Parathyroid adenoma (tissue), 2 donors: ENCODE measurements around the gene CDC27.
"Not testable (repeated sequence)": the region's sequence is repeated elsewhere in the genome, so short reads cannot be mapped to it uniquely, and the experiment has no call there.

ENCODE experiments used
- H2AFZ ChIP-seq: fragments of 300-600 bp; sonication (generic); one replicate; pipeline ENCODE4 v1.7.0; 2017; ENCODE audit warnings: antibody characterized with exemption, mild to moderate bottlenecking
- H3K27ac ChIP-seq: fragments of 300-600 bp; sonication (generic); one replicate; pipeline ENCODE4 v1.7.0; 2017
- H3K27me3 ChIP-seq: fragments of 300-600 bp; sonication (generic); one replicate; pipeline ENCODE4 v1.7.0; 2017; ENCODE audit warnings: low read length; ENCODE audit not compliant: control insufficient read depth, insufficient read depth
- H3K36me3 ChIP-seq: fragments of 300-600 bp; sonication (generic); one replicate; pipeline ENCODE4 v1.7.0; 2017; ENCODE audit warnings: low read length; ENCODE audit not compliant: control insufficient read depth, insufficient read depth
- H3K4me1 ChIP-seq: fragments of 300-600 bp; sonication (generic); one replicate; pipeline ENCODE4 v1.7.0; 2017; ENCODE audit warnings: control low read depth
- H3K4me2 ChIP-seq: fragments of 300-600 bp; sonication (generic); one replicate; pipeline ENCODE4 v1.7.0; 2017; ENCODE audit warnings: low read length
- H3K4me3 ChIP-seq: fragments of 300-600 bp; sonication (generic); one replicate; pipeline ENCODE4 v1.7.0; 2017; ENCODE audit warnings: low read depth, low read length
- H3K79me2 ChIP-seq: fragments of 300-600 bp; sonication (generic); one replicate; pipeline ENCODE4 v1.7.0; 2017; ENCODE audit warnings: control low read depth
- H3K9ac ChIP-seq: fragments of 300-600 bp; sonication (generic); one replicate; pipeline ENCODE4 v1.7.0; 2017; ENCODE audit warnings: mild to moderate bottlenecking
- H3K9me3 ChIP-seq: fragments of 300-600 bp; sonication (generic); one replicate; pipeline ENCODE4 v1.7.0; 2017; ENCODE audit warnings: low read length; ENCODE audit not compliant: control insufficient read depth
- TF ChIP-seq, protein P1 (sequence below): fragments of 300-600 bp; sonication (generic); IDR thresholded peaks from one replicate; pipeline ENCODE4 v1.7.0; 2017; ENCODE audit warnings: antibody characterized with exemption, mild to moderate bottlenecking
- donor health status: primary hyperparathyroidism.

The CDC27 gene

DNA sequence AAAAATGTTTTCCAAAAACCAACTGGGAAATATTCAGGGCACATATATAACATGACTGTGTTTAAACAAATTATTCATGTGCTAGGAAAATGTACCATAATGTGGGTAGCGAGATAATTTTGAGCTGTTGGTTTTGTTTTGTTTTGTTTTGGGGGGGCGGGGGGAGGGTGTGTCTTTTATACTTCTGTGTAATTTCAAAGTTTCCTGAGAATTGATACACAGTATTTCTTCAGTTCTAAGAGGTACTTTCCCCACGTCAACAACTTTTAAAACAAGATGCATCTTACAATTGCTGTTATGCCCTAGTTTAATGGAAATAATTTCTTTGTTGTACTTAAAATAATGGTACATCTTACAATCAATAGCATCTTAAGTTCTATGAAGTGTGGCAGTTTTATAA is 110.3 kb downstream of the CDC27 start:
- H3K4me1 ChIP-seq = no peaks in the 10 kb centered on the region
- H3K9ac ChIP-seq = no peak overlapping the region
- no peak overlapping the region for H2AFZ ChIP-seq
- TF ChIP-seq, protein P1, sequence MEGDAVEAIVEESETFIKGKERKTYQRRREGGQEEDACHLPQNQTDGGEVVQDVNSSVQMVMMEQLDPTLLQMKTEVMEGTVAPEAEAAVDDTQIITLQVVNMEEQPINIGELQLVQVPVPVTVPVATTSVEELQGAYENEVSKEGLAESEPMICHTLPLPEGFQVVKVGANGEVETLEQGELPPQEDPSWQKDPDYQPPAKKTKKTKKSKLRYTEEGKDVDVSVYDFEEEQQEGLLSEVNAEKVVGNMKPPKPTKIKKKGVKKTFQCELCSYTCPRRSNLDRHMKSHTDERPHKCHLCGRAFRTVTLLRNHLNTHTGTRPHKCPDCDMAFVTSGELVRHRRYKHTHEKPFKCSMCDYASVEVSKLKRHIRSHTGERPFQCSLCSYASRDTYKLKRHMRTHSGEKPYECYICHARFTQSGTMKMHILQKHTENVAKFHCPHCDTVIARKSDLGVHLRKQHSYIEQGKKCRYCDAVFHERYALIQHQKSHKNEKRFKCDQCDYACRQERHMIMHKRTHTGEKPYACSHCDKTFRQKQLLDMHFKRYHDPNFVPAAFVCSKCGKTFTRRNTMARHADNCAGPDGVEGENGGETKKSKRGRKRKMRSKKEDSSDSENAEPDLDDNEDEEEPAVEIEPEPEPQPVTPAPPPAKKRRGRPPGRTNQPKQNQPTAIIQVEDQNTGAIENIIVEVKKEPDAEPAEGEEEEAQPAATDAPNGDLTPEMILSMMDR = no peak
- no peaks in the 10 kb centered on the region for H3K36me3 ChIP-seq
- no peak overlapping the region for H3K27ac ChIP-seq
- H3K79me2 ChIP-seq = peaks cover 10% of the 10 kb centered on the region
- H3K9me3 ChIP-seq = no peaks in the 10 kb centered on the region
- H3K4me3 ChIP-seq = no peak overlapping the region
- H3K27me3 ChIP-seq = no peaks in the 10 kb centered on the region
- H3K4me2 ChIP-seq = no peak overlapping the region

DNA sequence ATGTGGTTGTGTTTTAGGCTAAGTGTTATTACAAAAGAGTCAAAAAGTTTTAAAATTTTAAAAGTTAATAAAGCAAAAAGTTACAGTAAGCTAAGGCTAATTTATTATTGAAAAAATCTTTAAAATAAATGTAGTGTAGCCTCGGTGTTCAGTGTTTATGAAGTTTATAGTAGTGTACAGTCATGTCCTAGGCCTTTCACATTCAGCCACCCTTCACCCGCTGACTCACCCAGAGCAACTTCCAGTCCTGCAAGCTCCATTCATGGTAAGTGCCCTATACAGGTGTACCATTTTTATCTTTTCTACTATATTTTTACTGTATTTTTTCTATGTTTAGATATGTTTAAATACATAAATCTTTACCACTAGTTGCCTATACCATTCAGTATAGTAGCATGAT is 111.5 kb downstream of the CDC27 start:
- Histone ChIP-seq H3K27ac (no peak overlapping the region), H3K36me3 (no peaks in the 10 kb centered on the region), H3K4me3 (no peak overlapping the region), H3K27me3 (no peaks in the 10 kb centered on the region), H3K79me2 (peaks cover 10% of the 10 kb centered on the region), H3K9me3 (no peaks in the 10 kb centered on the region), H2AFZ (no peak overlapping the region), H3K9ac (no peak overlapping the region), H3K4me1 (no peaks in the 10 kb centered on the region), H3K4me2 (no peak overlapping the region)
- TF ChIP-seq, protein P1 = no peak

DNA sequence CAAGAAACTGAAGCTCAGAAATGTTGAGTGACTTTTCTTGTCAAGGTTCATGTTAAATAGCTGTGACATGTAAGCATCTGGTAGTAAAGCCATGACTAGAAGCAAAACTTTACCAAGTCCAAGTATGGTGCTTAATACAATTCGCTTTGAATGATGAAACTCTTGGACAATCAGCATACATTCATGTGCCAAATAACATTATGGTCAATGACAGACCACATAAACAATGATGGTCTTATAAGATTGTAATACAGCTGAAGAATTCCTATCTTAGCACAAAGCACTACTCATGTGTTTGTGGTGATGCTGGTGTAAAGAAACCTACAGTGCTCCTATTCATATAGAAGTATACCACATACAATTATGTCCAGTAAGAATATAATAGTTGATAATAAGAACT is 112.9 kb downstream of the CDC27 start:
- Histone ChIP-seq H3K9ac (no peak overlapping the region), H3K9me3 (no peaks in the 10 kb centered on the region), H3K4me1 (no peaks in the 10 kb centered on the region), H3K36me3 (no peaks in the 10 kb centered on the region), H3K27ac (no peak overlapping the region), H3K4me3 (no peak overlapping the region), H3K79me2 (peaks cover 10% of the 10 kb centered on the region), H3K27me3 (no peaks in the 10 kb centered on the region), H2AFZ (no peak overlapping the region), H3K4me2 (no peak overlapping the region)
- TF ChIP-seq, protein P1 = no peak

DNA sequence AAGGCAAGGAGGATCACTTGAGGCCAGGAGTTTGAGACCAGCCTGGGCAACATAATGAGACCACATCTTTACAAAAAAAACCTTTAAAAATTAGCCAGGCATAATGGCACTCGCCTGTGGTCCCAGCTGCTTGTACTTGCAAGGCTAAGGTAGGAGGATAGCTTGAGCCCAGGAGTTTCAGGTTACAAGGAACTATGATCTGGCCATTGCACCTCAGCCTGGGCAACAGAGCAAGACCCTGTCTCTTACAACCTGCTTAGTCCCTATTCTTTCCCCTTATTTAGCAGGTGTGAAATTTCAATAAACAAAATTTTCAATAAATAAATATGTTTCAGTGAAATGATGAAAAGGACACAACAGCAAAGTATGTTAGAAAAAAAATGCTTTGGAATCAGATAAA is 114.7 kb downstream of the CDC27 start:
- not testable (repeated sequence) for H3K4me2 ChIP-seq, H2AFZ ChIP-seq, H3K27ac ChIP-seq, H3K4me3 ChIP-seq, H3K27me3 ChIP-seq, H3K9me3 ChIP-seq, H3K79me2 ChIP-seq, H3K4me1 ChIP-seq, H3K9ac ChIP-seq, H3K36me3 ChIP-seq

DNA sequence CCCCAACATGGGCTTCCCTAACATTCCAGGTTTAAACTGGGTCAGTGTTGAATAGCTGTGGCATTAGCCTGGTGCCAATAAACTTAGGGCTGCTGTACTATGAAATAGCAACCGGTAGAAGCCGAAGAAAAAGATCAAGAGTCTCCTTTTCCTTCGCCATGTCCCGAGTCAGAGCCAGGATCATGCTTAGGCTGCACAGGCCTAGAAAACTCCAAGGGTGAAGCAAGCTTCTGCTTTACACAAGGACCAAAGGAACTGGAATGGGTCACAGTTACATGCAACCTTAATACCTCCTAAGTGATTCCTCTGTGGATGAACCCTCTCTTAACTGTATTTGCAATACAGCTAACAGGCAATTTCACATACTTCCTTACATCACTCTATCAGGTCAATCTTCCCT is 115.5 kb downstream of the CDC27 start:
- H3K4me2 ChIP-seq, H3K9ac ChIP-seq, H3K27ac ChIP-seq, H3K27me3 ChIP-seq, H3K4me1 ChIP-seq, H3K79me2 ChIP-seq, H2AFZ ChIP-seq, H3K9me3 ChIP-seq, H3K4me3 ChIP-seq, H3K36me3 ChIP-seq: not testable (repeated sequence)

DNA sequence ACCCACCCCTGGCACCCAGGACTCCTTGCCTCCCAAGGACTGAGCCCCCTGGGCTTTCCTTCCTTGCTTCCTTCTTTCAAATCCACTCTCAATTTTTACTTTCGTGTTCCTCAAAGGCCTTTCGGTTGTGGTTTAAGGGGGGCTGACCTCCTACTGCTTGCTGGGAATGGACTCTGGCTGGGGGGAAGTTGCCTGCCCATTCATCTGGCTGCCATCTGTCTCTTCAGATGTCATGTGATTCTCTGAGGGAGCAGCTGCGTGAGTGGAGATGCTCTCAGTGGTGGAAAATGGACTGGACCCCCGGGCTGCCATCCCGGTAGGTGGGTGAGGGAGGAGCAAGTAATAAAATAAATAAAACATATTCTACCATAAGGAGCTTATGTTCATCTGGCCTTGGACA is 116.2 kb downstream of the CDC27 start:
- Histone ChIP-seq H3K27ac (no peak overlapping the region), H3K4me1 (no peaks in the 10 kb centered on the region), H3K4me3 (no peak overlapping the region), H3K36me3 (no peaks in the 10 kb centered on the region), H3K9me3 (no peaks in the 10 kb centered on the region), H2AFZ (no peak overlapping the region), H3K27me3 (no peaks in the 10 kb centered on the region), H3K79me2 (peaks cover 3% of the 10 kb centered on the region), H3K9ac (no peak overlapping the region), H3K4me2 (no peak overlapping the region)
- TF ChIP-seq, protein P1 = no peak

DNA sequence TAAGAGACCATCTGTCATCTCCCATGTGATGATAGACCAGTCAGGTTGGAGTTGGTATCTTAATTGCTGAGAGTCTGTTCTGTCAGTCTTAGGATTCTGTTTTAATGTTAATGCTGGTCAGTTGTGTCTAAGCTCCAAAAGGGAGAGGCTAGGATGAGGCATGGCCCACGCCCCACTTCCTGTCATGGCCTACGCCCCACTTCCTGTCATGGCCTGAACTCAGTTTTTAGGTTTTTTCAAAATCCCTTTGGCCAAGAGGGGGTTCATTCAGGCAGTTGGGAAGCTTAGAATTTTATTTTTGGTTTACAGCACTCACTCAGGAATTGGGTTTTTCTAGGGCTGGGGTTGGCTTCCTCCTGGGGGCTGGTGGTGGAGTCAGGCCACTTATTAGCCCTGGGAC is 117.9 kb downstream of the CDC27 start:
- not testable (repeated sequence) for H3K27ac ChIP-seq

DNA sequence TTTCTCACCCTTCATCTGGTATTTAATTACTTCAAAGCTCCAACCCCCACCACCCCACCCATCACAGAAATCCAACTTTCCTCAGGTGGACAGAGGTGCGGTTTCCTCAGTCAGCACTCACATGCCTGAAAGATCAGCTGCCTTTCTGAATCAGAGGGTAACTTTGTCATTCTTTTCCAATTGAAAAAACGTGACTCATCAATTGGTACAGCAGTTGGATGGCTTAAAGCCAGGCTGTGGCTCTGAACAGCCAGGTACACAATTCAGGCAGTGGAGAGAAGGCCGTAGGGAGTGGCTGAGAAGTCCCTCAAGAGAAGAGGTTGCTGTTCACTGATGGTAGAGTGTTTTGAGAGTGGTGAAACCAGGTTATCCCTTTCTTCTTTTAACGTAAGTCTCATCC is 118.8 kb downstream of the CDC27 start:
- H2AFZ ChIP-seq, H3K4me3 ChIP-seq, H3K27ac ChIP-seq, H3K27me3 ChIP-seq, H3K4me2 ChIP-seq, H3K9ac ChIP-seq, H3K9me3 ChIP-seq, H3K79me2 ChIP-seq, H3K4me1 ChIP-seq, H3K36me3 ChIP-seq: not testable (repeated sequence)

More for the DNA sequence above, 117.9 kb downstream of the CDC27 start:
- H3K4me3 ChIP-seq, H3K79me2 ChIP-seq, H3K27me3 ChIP-seq, H3K4me1 ChIP-seq, H3K9me3 ChIP-seq, H3K9ac ChIP-seq, H2AFZ ChIP-seq, H3K36me3 ChIP-seq, H3K4me2 ChIP-seq: not testable (repeated sequence)
